Measurements from ENCODE around the gene ATP2B2.

- no peak for TF ChIP-seq CTCF (IDR thresholded peaks at IDR 0.05)
- TF ChIP-seq POLR2A (IDR thresholded peaks at IDR 0.05) = no peak
These were observed 35.0 kb downstream of the ATP2B2 start for GRCh38 chr3:10470120-10471053.

Measured in uterus (tissue), 2 donors.